ENCODE results near the gene MBP.

GRCh38 chr18:77092104-77093066, 40.2 kb downstream of the MBP start:
- TF ChIP-seq CTCF (IDR thresholded peaks at IDR 0.05) (no peak), POLR2AphosphoS5 (IDR thresholded peaks at IDR 0.05) (no peak)
